ENCODE results near the gene NSRP1.

DNA sequence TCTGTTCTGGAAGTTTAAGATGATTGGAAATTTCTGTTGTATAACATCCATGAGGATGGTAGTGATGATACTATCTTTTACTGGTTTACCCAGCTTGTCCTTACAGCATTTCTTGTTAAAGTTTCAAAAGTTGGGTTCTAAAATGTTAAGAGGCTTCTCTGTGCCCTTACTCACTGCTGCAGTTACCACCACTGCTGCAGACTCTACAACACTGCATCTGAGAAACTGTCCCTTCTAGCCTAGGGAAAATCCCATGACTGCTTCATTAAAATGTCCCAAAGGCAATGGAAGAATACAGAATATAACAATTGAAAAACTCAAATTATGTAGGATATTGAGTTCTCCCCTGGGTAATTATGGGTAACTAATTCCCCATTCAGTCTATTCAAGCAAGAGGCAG, 3.8 kb upstream of the NSRP1 start:
- no peak for TF ChIP-seq NBN (conservative IDR thresholded peaks at IDR 0.05)
- TF ChIP-seq ZNF263 (CRISPR knock-in tag; IDR thresholded peaks at IDR 0.05) = no peak
- TF ChIP-seq ELF4 (CRISPR knock-in tag; IDR thresholded peaks at IDR 0.05; ENCODE audit: borderline replicate concordance) = no peak
- no peak for TF ChIP-seq ZNF776 (CRISPR knock-in tag; IDR thresholded peaks at IDR 0.05)
- no peak for TF ChIP-seq ZZZ3 (CRISPR knock-in tag; IDR thresholded peaks at IDR 0.05; ENCODE audit: borderline replicate concordance)
- no peak for TF ChIP-seq NAIF1 (CRISPR knock-in tag; IDR thresholded peaks at IDR 0.05; ENCODE audit: borderline replicate concordance)
- TF ChIP-seq POLR2AphosphoS5 (IDR thresholded peaks at IDR 0.05; ENCODE audit: low read depth, low read length) = no peak
- no peak for TF ChIP-seq CEBPB (IDR thresholded peaks at IDR 0.05; ENCODE audit: borderline replicate concordance, low read depth, low read length)

Data from HepG2 (cell line).